H1 (cell line): ENCODE results near the gene H1-8. TPM values are rescaled to one million over a fixed set of nuclear protein-coding genes. Genes with fewer than 3 reads are reported as not detected.

Experiments used
- CTCF ChIA-PET: fragments of 300-600 bp; sonication (Branson Sonifier 250); formaldehyde crosslinking; loops from one replicate; lab custom pipeline; 2021; ENCODE audit not compliant: partially characterized antibody; lab: Charles Lee
- POLR2A ChIA-PET: fragments of 300-600 bp; sonication (Branson Sonifier 250); formaldehyde crosslinking; loops from one replicate; lab custom pipeline; 2021; ENCODE audit warnings: inconsistent platforms; ENCODE audit not compliant: partially characterized antibody; lab: Charles Lee
- DNase-seq, 2 experiments: peaks; one replicate each; pipeline versions ENCODE4 v3.0.0 to v3.0.0-alpha.2; 2010 to 2022; ENCODE audit warnings: low spot score in 2 of 2, low read depth in 1 of 2, mixed read lengths in 1 of 2
- FAIRE-seq: peaks from 2 replicates; lab custom pipeline; 2011; peaks lifted over from hg19 to GRCh38; lab: Jason Lieb, UNC
- H2AFZ ChIP-seq: 2 replicates; pipeline ENCODE4 v1.8.1; 2012; ENCODE audit warnings: low read length, inconsistent platforms
- H2AK5ac ChIP-seq: 2 replicates; pipeline ENCODE4 v1.6.1; 2013; ENCODE audit warnings: low read depth, low read length
- H2BK120ac ChIP-seq: replicated peaks from 2 replicates; pipeline ENCODE3; 2013; ENCODE audit warnings: low read depth, low read length, inconsistent platforms
- H2BK12ac ChIP-seq: 2 replicates; pipeline ENCODE4 v1.6.1; 2013; ENCODE audit warnings: low read depth, low read length
- H2BK15ac ChIP-seq: 2 replicates; pipeline ENCODE4 v1.6.1; 2013; ENCODE audit warnings: low read length
- H2BK20ac ChIP-seq: 2 replicates; pipeline ENCODE4 v1.6.1; 2013; ENCODE audit warnings: low read length
- H2BK5ac ChIP-seq: 2 replicates; pipeline ENCODE4 v1.6.1; 2013; ENCODE audit warnings: low read depth, low read length
- H3K14ac ChIP-seq: 2 replicates; pipeline ENCODE4 v1.6.1; 2013; ENCODE audit warnings: inconsistent platforms; ENCODE audit not compliant: insufficient read length
- H3K18ac ChIP-seq: 2 replicates; pipeline ENCODE4 v1.6.1; 2013; ENCODE audit warnings: low read length; ENCODE audit errors: extremely low read depth
- H3K23ac ChIP-seq: 2 replicates; pipeline ENCODE4 v1.6.1; 2013; ENCODE audit warnings: inconsistent platforms; ENCODE audit not compliant: insufficient read length
- H3K23me2 ChIP-seq: 2 replicates; pipeline ENCODE4 v1.6.1; 2013; ENCODE audit warnings: low read depth, low read length
- H3K27ac ChIP-seq: 2 replicates; pipeline ENCODE4 v1.6.1; 2011; ENCODE audit warnings: low read depth, low read length, inconsistent platforms
- H3K27me3 ChIP-seq, 4 experiments: replicated peaks in 1 of 4; 1 replicate in 1 of 4; 2 replicates in 3 of 4; pipeline versions ENCODE4 v1.6.1 to v1.8.1; 2011 to 2013; ENCODE audit warnings: low read length in 3 of 4, mild to moderate bottlenecking in 3 of 4, inconsistent platforms in 2 of 4, mixed read lengths in 2 of 4, moderate library complexity in 1 of 4; ENCODE audit not compliant: control insufficient read depth in 3 of 4, insufficient read depth in 3 of 4; ENCODE audit errors: extremely low read depth in 1 of 4
- H3K36me3 ChIP-seq, 4 experiments: 2 replicates each; pipeline versions ENCODE4 v1.6.1 to v1.8.1; 2011 to 2013; ENCODE audit warnings: mild to moderate bottlenecking in 4 of 4, low read length in 3 of 4, moderate library complexity in 2 of 4, control low read depth in 1 of 4, inconsistent platforms in 1 of 4; ENCODE audit not compliant: insufficient read depth in 4 of 4, control insufficient read depth in 2 of 4
- H3K4ac ChIP-seq: replicated peaks from 2 replicates; pipeline ENCODE3; 2013; ENCODE audit warnings: low read length, low read depth, mixed read lengths, inconsistent platforms; ENCODE audit not compliant: insufficient read length
- H3K4me1 ChIP-seq, 4 experiments: replicated peaks in 1 of 4; 1 replicate in 1 of 4; 2 replicates in 3 of 4; pipeline versions ENCODE4 v1.6.1 to v1.8.1; 2011 to 2013; ENCODE audit warnings: low read length in 3 of 4, inconsistent platforms in 2 of 4, mixed read lengths in 1 of 4; ENCODE audit not compliant: insufficient read depth in 4 of 4, control insufficient read depth in 3 of 4
- H3K4me2 ChIP-seq, 2 experiments: 2 replicates each; pipeline versions ENCODE4 v1.6.1 to v1.8.1; 2011 to 2013; ENCODE audit warnings: low read depth in 2 of 2, low read length in 2 of 2, control low read depth in 1 of 2, inconsistent platforms in 1 of 2, mild to moderate bottlenecking in 1 of 2; ENCODE audit not compliant: insufficient read depth in 1 of 2
- H3K4me3 ChIP-seq, 4 experiments: fragments of 200-600, 300-600 bp in 1 of 4; sonication (generic), shearing (Covaris generic), sonication (Bioruptor Twin) in 1 of 4; 2 replicates each; pipeline versions ENCODE4 v1.5.1 to v1.8.1; 2011 to 2016; ENCODE audit warnings: low read length in 4 of 4, low read depth in 3 of 4, control low read depth in 2 of 4, inconsistent platforms in 2 of 4, mild to moderate bottlenecking in 2 of 4, mixed read lengths in 1 of 4, moderate library complexity in 1 of 4; ENCODE audit not compliant: insufficient read depth in 2 of 4; ENCODE audit errors: extremely low read depth in 1 of 4
- H3K56ac ChIP-seq: replicated peaks from 2 replicates; pipeline ENCODE3; 2013; ENCODE audit warnings: low read depth, mild to moderate bottlenecking, mixed read lengths, low read length, inconsistent platforms; ENCODE audit not compliant: insufficient read length
- H3K79me1 ChIP-seq: 2 replicates; pipeline ENCODE4 v1.6.1; 2013; ENCODE audit warnings: low read depth, low read length, control low read depth
- H3K79me2 ChIP-seq, 2 experiments: 2 replicates each; pipeline versions ENCODE4 v1.6.1 to v1.8.1; 2012 to 2013; ENCODE audit warnings: low read length in 2 of 2, mild to moderate bottlenecking in 2 of 2, inconsistent platforms in 1 of 2; ENCODE audit not compliant: insufficient read depth in 2 of 2, control insufficient read depth in 1 of 2
- H3K9ac ChIP-seq, 4 experiments: replicated peaks in 1 of 4; 1 replicate in 1 of 4; 2 replicates in 3 of 4; pipeline versions ENCODE4 v1.6.1 to v1.8.1; 2011 to 2013; ENCODE audit warnings: low read depth in 3 of 4, low read length in 3 of 4, control low read depth in 2 of 4, mild to moderate bottlenecking in 2 of 4, moderate library complexity in 2 of 4, inconsistent platforms in 1 of 4; ENCODE audit errors: extremely low read depth in 1 of 4
- H3K9me3 ChIP-seq, 2 experiments: 2 replicates each; pipeline versions ENCODE4 v1.6.1 to v1.8.1; 2012 to 2013; ENCODE audit warnings: mild to moderate bottlenecking in 2 of 2, moderate library complexity in 2 of 2, control low read depth in 1 of 2, inconsistent platforms in 1 of 2, low read depth in 1 of 2, low read length in 1 of 2, mixed read lengths in 1 of 2; ENCODE audit not compliant: insufficient read depth in 2 of 2
- H4K20me1 ChIP-seq, 2 experiments: replicated peaks in 1 of 2; 2 replicates each; pipeline versions ENCODE3 to v1.8.1; 2011 to 2013; ENCODE audit warnings: inconsistent platforms in 2 of 2, low read length in 2 of 2, mild to moderate bottlenecking in 1 of 2; ENCODE audit not compliant: insufficient read depth in 2 of 2, control insufficient read depth in 1 of 2
- H4K5ac ChIP-seq: 2 replicates; pipeline ENCODE4 v1.6.1; 2013; ENCODE audit warnings: low read length, low read depth, mixed read lengths, inconsistent platforms; ENCODE audit not compliant: insufficient read length
- H4K8ac ChIP-seq: 2 replicates; pipeline ENCODE4 v1.8.0; 2013; ENCODE audit warnings: mild to moderate bottlenecking, moderate library complexity, low read length, inconsistent platforms; ENCODE audit not compliant: insufficient read depth; ENCODE audit errors: extremely low read depth
- H4K91ac ChIP-seq: replicated peaks from 2 replicates; pipeline ENCODE3; 2013; ENCODE audit warnings: low read length, mixed read lengths, inconsistent platforms; ENCODE audit not compliant: insufficient read length
- CBX5 ChIP-seq: fragments of 300-800, 300-1000 bp; sonication (generic); IDR thresholded peaks from 2 replicates; pipeline ENCODE4 v1.7.1; 2016; ENCODE audit warnings: antibody characterized with exemption, low read length, low read depth
- CEBPB ChIP-seq: IDR thresholded peaks from 2 replicates; pipeline ENCODE4 v1.6.1; 2012; ENCODE audit warnings: low read depth, low read length
- E2F6 ChIP-seq: IDR thresholded peaks from 2 replicates; pipeline ENCODE4 v1.6.1; 2012; ENCODE audit warnings: inconsistent platforms
- EGR1 ChIP-seq: IDR thresholded peaks from 2 replicates; pipeline ENCODE4 v1.6.1; 2011; ENCODE audit warnings: low read depth, low read length, borderline replicate concordance
- EP300 ChIP-seq, 2 experiments: IDR thresholded peaks; 1 replicate in 1 of 2; 2 replicates in 1 of 2; pipeline ENCODE4 v1.6.1; 2011 to 2012; ENCODE audit warnings: low read depth in 2 of 2, low read length in 2 of 2, mild to moderate bottlenecking in 2 of 2, borderline replicate concordance in 1 of 2, inconsistent platforms in 1 of 2, moderate library complexity in 1 of 2
- EZH2 ChIP-seq: fragments of 200-600 bp; sonication (generic); IDR thresholded peaks from 2 replicates; pipeline ENCODE4 v1.7.1; 2012; ENCODE audit warnings: low read depth, mild to moderate bottlenecking, moderate library complexity, low read length, inconsistent platforms; ENCODE audit not compliant: severe bottlenecking
- JUND ChIP-seq: IDR thresholded peaks from 2 replicates; pipeline ENCODE4 v1.6.1; 2011; ENCODE audit warnings: mild to moderate bottlenecking, improper control_type of control experiment, low read length
- MAX ChIP-seq: IDR thresholded peaks from 2 replicates; pipeline ENCODE4 v1.6.1; 2012; ENCODE audit warnings: inconsistent platforms
- NRF1 ChIP-seq: IDR thresholded peaks from 2 replicates; pipeline ENCODE4 v1.6.1; 2011; ENCODE audit warnings: mild to moderate bottlenecking, low read depth, low read length, improper control_type of control experiment
- SUZ12 ChIP-seq: fragments of 200-600 bp; sonication (generic); IDR thresholded peaks from 2 replicates; pipeline ENCODE4 v1.6.1; 2012; ENCODE audit warnings: mild to moderate bottlenecking, inconsistent platforms, low read length, moderate library complexity, mixed read lengths
- USF2 ChIP-seq: IDR thresholded peaks from 2 replicates; pipeline ENCODE4 v1.6.1; 2011; ENCODE audit warnings: low read length, improper control_type of control experiment
- WGBS, 2 experiments: shearing (Covaris generic) in 1 of 2; methylation state at CpG; one replicate each; pipeline versions ENCODE4 v1.1.6 to v1.1.7; 2013 to 2015; ENCODE audit warnings: low lambda C conversion rate in 2 of 2, mixed read lengths in 2 of 2, inconsistent platforms in 1 of 2, low coverage in 1 of 2, missing lambda C conversion rate in 1 of 2; ENCODE audit not compliant: insufficient replicate concordance in 2 of 2, insufficient coverage in 1 of 2, insufficient read length in 1 of 2; ENCODE audit errors: extremely low coverage in 1 of 2, missing lambda C conversion rate in 1 of 2; 5-methylcytosine and 5-hydroxymethylcytosine counted together
- polyA plus RNA-seq, 7 experiments: library from polyadenylated mRNA; depleted of rRNA in 3 of 7; stranded (reverse) in 5 of 7; unstranded in 2 of 7; fragments of >200 nt in 5 of 7; fragments of 200-250 nt in 2 of 7; gene quantifications; 1 replicate in 5 of 7; 2 replicates in 1 of 7; 4 replicates in 1 of 7; pipeline versions ENCODE4 v1.2.1 to v1.2.3, GENCODE V29; 2011 to 2013; ENCODE audit warnings: missing spikeins in 2 of 7, mixed read lengths in 2 of 7
- total RNA-seq: library from RNA; stranded (reverse); fragmentation: NEBNext Ultra II Directional; extraction: Animal tissue kit (Norgen Biotek cat#: 25700); gene quantifications from 2 replicates; pipeline ENCODE4 v1.2.1, GENCODE V29; 2021

Gene H1-8
- total and polyA plus RNA-seq, 2 of the 8 experiments (the other 6 are each of a cell fraction or from before 2014, with no cell fraction given): not detected

- FAIRE-seq (no peak), DNase-seq (no peak)
- Histone ChIP-seq H3K4ac (no peak overlapping the region), H3K36me3 (no peaks in the 10 kb centered on the region), H3K18ac (no peak overlapping the region), H3K9ac (no peak overlapping the region), H3K27ac (no peak overlapping the region), H3K4me3 (no peak overlapping the region), H3K27me3 (no peaks in the 10 kb centered on the region), H2BK120ac (no peak overlapping the region), H2BK12ac (no peak overlapping the region), H4K91ac (no peak overlapping the region), H3K9me3 (no peaks in the 10 kb centered on the region), H2AFZ (no peak overlapping the region), H2BK15ac (no peak overlapping the region), H3K79me2 (no peaks in the 10 kb centered on the region), H4K8ac (peak overlapping the region; percentile 14; the same call in 1 of the 2 replicates), H3K79me1 (no peaks in the 10 kb centered on the region), H3K23me2 (no peaks in the 10 kb centered on the region), H4K5ac (no peak overlapping the region), H4K20me1 (peaks cover 0 to 2% of the 10 kb centered on the region in 2 experiments), H3K4me1 (peaks cover 0 to 8% (median 2%) of the 10 kb centered on the region in 4 experiments; a peak in 3 of 7 replicates), H3K23ac (no peak overlapping the region), H2BK20ac (no peak overlapping the region), H2BK5ac (no peak overlapping the region), H3K4me2 (no peak overlapping the region), H3K56ac (no peak overlapping the region), H2AK5ac (no peak overlapping the region), H3K14ac (no peak overlapping the region)
- ChIA-PET CTCF (interaction anchor here (1.0 to 4.3 kb wide), 2 partner anchors 39 to 80 kb away, joined by 3 to 20 read pairs; no protein-coding TSS in a partner anchor), POLR2A (interaction anchor here (1.4 kb wide), 1 partner anchor 12 kb away, joined by 5 read pairs; no protein-coding TSS in a partner anchor)
- WGBS, 2 experiments: 97% methylated on average over 7 of the region's 7 CpGs; no CpG with 5 or more reads in 1 of the 2 experiments
- TF ChIP-seq SUZ12 (no peak), CBX5 (no peak), E2F6 (no peak), EZH2 (no peak), EP300 (IDR thresholded peaks at IDR 0.05; ENCODE audit: borderline replicate concordance in 1 of 2, low read depth in 2 of 2, low read length in 2 of 2) (no peak), MAX (no peak), NRF1 (no peak), EGR1 (no peak), CEBPB (no peak), USF2 (no peak), JUND (no peak)
Measured at GRCh38 chr3:129569856-129570255, 26.9 kb downstream of the H1-8 start.
